GM12878 (cell line): Measurements from ENCODE around the gene AGTRAP.

Source experiments
- BMI1 ChIP-seq: fragments of 450-650 bp; IDR thresholded peaks from 2 replicates; pipeline ENCODE4 v1.6.1; 2016; ENCODE audit warnings: mild to moderate bottlenecking, moderate library complexity, borderline replicate concordance
- CEBPB ChIP-seq, 2 experiments: fragments of 150-350 bp in 1 of 2; IDR thresholded peaks; 2 replicates each; pipeline ENCODE4 v1.6.1; 2012 to 2014; ENCODE audit warnings: low read depth in 2 of 2, low read length in 2 of 2, borderline replicate concordance in 1 of 2, inconsistent platforms in 1 of 2
- CTCF ChIP-seq, 3 experiments: IDR thresholded peaks in 2 of 3; conservative IDR thresholded peaks in 1 of 3; 2 replicates each; pipeline ENCODE4 v1.5.1; 2011; ENCODE audit warnings: low read depth in 3 of 3, low read length in 3 of 3, mild to moderate bottlenecking in 3 of 3, control low read depth in 2 of 3, moderate library complexity in 2 of 3, inconsistent platforms in 1 of 3, mixed read lengths in 1 of 3; ENCODE audit not compliant: control insufficient read depth in 2 of 3, insufficient read depth in 1 of 3; ENCODE audit errors: extremely low read depth in 1 of 3
- ESRRA ChIP-seq: IDR thresholded peaks from 2 replicates; pipeline ENCODE4 v1.6.1; 2012; ENCODE audit warnings: mild to moderate bottlenecking, low read length, improper control_type of control experiment
- GABPA ChIP-seq: IDR thresholded peaks from 2 replicates; pipeline ENCODE4 v1.6.1; 2014; ENCODE audit warnings: antibody characterized with exemption, low read depth, mild to moderate bottlenecking, inconsistent platforms
- POLR2AphosphoS2 ChIP-seq: IDR thresholded peaks from 2 replicates; pipeline ENCODE4 v1.6.1; 2011; ENCODE audit warnings: low read depth, mild to moderate bottlenecking, low read length, improper control_type of control experiment, moderate library complexity
- SIX5 ChIP-seq: IDR thresholded peaks from 2 replicates; pipeline ENCODE4 v1.6.1; 2011; ENCODE audit warnings: mild to moderate bottlenecking, low read depth, low read length, moderate library complexity; ENCODE audit not compliant: severe bottlenecking
- USF2 ChIP-seq: IDR thresholded peaks from 2 replicates; pipeline ENCODE4 v1.6.1; 2011; ENCODE audit warnings: low read depth, low read length, improper control_type of control experiment, borderline replicate concordance
- ZSCAN29 ChIP-seq: fragments of 450-650 bp; IDR thresholded peaks from 2 replicates; pipeline ENCODE4 v1.6.1; 2017; ENCODE audit warnings: mild to moderate bottlenecking, moderate library complexity

- TF ChIP-seq CTCF (IDR thresholded peaks at IDR 0.05 in 2 of 3, conservative IDR thresholded peaks at IDR 0.05 in 1 of 3; ENCODE audit: control insufficient read depth in 2 of 3, extremely low read depth in 1 of 3, insufficient read depth in 1 of 3, low read depth in 3 of 3, low read length in 3 of 3) (no peak), SIX5 (no peak), POLR2AphosphoS2 (no peak), BMI1 (no peak), ZSCAN29 (no peak), GABPA (no peak), USF2 (no peak), CEBPB (IDR thresholded peaks at IDR 0.05; ENCODE audit: borderline replicate concordance in 1 of 2, low read depth in 2 of 2, low read length in 2 of 2) (no peak), ESRRA (no peak)
Measured at GRCh38 chr1:11797525-11798216, 61.7 kb downstream of the AGTRAP start.
